ENCODE measurements around the gene METTL4.
"Not testable (repeated sequence)": the region's sequence is repeated elsewhere in the genome, so short reads cannot be mapped to it uniquely, and the experiment has no call there.

METTL4 gene

GRCh38 chr18:2564373-2564772 is 6.9 kb downstream of the METTL4 start:
- no peak for DNase-seq (ENCODE audit: low spot score)

DNA sequence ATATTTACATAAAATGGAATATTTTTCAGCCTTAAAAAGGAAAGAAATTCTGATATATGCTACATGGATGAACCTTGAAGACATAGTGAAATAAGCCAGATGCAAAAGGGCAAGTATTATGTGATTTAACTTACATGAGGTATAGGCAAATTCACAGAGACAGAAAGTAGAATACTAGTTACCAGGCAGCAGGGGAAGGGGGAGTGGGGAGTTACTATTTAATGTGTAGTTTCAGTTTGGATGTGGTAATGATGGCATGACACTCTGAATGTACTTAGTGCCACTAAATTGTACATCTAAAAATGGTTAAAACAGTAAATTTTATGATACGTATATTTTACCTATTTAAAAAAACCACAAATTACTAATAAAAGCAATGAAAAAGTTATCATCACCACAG is 12.1 kb downstream of the METTL4 start:
- no peak for DNase-seq (ENCODE audit: low spot score)

DNA sequence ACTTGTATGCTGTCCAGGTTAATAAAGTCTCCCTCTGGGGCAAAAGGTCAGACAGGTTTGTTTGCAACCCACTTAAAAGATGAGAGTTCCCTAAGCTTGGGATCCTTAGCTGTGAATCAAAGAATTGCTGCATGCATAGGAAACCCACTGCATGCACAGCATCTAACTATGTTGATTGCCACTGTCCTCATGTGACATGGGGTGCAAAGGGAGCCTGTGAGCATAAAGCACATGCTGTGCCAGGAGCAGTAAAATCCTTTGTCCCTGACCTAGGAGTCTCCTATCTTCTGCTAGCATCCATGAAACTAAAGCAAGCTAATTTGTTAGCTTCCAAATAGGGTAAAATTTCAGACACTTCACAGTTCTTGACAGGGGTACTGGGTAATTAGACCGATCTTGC is 13.8 kb downstream of the METTL4 start:
- no peak for DNase-seq (ENCODE audit: low spot score)

DNA sequence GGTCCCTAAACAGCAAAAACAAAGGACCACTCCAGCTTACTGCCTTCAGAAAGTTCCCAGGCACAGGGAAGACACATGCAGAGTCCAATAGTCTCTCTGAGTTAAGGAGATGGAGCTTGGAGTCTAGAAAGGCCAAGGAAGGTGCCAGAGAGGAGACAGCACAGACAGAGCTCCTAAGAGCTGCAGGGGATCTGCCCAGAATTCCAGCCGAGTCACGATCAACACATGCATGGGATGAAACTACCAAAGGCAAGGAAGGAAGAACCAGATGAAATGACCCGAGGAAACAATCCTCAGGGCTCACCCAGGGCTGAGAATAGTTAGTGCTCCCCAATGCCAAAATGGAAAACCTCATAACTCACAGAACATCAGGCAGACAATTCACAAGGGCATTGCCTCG is 15.4 kb downstream of the METTL4 start:
- DNase-seq (ENCODE audit: low spot score), result no peak

GRCh38 chr18:2554696-2555095 is 16.6 kb downstream of the METTL4 start:
- no peak for DNase-seq (ENCODE audit: low spot score)

DNA sequence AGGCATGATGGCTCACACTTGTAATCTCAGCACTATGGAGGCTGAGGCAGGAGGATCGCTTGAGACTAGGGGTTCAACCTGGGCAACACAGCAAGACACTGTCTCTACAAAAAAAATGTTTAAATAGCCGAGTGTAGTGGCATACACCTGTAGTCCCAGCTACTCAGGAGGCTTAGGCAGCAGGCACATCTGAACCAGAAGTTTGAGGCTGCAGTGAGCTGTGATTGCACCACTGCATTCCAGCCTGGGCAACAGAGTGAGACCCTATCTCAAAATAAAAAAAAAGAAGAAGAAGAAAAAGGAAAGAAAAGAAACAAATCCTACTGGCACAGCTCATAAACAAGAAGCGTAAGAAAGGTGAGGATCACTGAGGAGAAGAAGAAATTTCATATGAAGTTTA is 19.9 kb downstream of the METTL4 start:
- no peak for DNase-seq (ENCODE audit: low spot score)

DNA sequence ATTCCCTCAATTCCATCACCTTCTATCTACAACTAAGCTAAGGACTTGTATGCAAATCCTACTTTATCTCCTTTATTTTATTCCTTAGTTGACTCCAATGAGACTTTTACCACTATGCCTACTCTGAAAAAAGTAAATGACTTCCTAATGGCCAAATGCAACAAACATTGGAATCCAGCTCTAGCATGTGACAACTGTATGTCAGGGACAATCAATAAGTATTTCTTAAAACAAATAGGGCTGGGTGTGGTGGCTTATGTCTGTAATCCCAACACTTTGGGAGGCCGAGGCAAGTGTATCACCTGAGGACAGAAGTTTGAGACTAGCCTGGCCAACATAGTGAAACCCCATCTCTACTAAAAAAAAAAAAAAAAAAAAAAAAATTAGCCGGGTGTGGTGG is 21.8 kb downstream of the METTL4 start:
- no peak for DNase-seq (ENCODE audit: low spot score)

GRCh38 chr18:2547477-2548087 is 23.7 kb downstream of the METTL4 start:
- DNase-seq (ENCODE audit: low spot score), result peak; percentile 43

- no peak for DNase-seq (ENCODE audit: low spot score)
Measured at GRCh38 chr18:2545155-2545554, 26.1 kb downstream of the METTL4 start.

- peak; percentile 49 for DNase-seq (ENCODE audit: low spot score)
Measured at GRCh38 chr18:2541925-2542563, 29.3 kb downstream of the METTL4 start.

DNA sequence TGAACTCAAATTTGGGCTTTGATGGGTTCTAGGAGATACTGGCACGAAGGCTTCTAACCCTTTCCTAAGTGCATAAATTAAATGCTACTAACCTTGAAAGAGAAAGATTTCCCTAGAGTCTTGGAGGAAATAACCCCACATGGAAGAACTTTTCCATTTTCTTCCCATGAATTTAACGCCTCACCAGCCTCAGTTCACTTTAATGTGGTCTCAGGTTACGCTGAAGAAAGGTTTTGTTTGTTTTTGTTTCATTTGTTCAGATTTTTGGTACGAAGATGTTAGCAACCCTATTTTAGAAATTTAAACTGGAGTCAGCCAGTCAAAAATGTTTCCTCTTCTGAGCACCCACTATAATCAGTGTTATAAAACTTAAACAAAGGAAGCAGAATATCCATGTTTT is 30.7 kb downstream of the METTL4 start:
- no peak for DNase-seq (ENCODE audit: low spot score)

DNA sequence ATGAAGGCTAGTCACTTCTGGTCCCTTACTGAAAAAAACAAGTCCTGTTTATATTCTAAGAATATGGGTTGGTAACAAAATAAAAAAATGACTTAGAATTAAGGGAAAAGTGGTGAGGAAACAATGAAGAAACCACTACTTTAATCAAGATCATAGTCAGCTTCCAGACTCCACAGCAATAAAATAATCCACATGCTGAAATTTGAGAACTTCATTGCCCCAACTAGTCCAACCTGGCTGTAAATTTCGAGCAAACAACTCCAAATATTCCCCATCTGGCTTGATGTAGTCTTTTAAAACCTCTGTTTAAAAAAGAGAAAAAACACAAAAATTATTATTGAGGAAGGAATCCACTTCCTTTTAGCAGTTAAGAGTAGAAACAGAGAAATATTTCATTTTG is 32.5 kb downstream of the METTL4 start:
- DNase-seq (ENCODE audit: low spot score), result no peak

- no peak for DNase-seq (ENCODE audit: low spot score)
Measured at GRCh38 chr18:2538236-2538635, 33.1 kb downstream of the METTL4 start.

DNA sequence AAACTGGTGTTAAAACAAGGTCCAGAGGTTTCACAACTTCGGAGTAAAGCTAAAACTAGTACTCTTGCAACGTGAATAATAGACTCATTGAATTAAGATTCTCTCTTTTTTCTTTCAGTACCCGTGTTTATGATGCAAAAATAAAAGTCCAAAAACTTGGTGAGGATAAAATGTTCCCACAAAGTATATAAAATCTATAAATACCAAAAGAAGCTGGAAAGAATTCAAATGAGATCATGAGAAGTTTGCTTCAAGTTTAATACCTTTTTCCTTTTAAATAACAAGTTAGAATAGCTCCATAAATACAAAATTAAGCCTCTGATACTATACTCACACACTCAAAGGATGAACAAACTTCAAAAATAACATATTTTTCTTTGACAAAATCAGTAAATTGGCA is 34.0 kb downstream of the METTL4 start:
- no peak for DNase-seq (ENCODE audit: low spot score)

DNA sequence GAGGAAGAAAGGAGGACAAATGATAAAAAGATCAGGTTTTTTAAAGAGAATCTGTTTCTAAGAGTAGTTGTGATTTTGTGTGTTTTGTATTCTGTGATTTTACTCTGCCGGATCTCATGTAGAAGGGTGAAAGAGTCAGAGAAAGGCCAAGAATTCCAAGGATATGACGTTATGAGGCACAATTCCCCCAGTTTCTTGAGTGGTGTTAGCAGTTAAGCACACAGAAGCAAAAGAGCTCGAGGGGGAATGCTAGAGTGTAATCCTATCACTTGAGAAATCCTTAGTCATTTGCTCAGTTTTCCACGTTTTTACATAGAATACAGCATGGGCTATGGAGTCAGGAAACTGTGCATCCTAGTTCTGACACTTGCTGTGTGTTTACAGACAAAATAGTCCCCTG is 34.8 kb downstream of the METTL4 start:
- no peak for DNase-seq (ENCODE audit: low spot score)

DNA sequence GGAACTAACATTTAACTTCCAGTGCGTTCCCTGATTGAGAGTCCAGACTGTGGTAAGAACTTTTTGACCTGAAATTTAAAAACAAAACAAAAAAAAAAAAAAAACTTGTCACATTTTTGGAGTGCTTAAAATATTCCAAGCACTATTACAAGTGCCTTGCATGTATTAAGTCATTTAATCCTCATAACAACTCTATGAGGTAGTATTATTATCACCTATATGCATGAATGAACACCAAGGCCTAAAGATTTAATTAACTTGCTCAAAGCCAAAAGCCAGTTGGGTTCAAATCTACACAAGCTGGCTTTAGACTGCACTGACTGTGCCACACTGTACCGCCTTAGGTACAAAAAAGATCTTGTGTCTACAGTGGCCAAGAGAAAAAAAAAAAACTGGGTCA is 35.2 kb downstream of the METTL4 start:
- DNase-seq (ENCODE audit: low spot score), result no peak

DNA sequence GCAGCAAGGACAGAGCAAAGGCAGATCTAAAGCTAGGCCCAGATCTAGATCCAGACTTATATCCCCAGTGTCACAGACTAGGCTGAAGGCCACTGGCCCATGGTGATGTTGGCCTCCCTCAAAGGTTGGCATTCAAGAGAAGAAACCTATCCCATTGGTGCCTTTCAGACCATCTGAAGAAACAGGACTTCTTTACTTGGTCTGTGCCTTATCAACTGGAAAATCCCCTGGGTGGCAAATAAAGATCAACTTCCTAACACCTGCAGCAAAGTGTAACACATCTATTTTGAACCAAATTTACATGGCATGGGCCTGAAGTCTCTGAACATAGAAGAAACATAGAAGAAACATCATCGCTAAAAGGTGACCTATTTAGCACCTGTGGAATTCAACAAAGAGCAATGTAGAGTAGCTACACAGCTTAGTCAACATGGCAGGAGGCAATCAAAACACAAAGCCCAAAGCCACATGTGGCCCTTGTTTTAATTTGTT is 35.8 kb downstream of the METTL4 start:
- no peak for DNase-seq (ENCODE audit: low spot score)

- no peak for DNase-seq (ENCODE audit: low spot score)
Measured at GRCh38 chr18:2534906-2535305, 36.4 kb downstream of the METTL4 start.

GRCh38 chr18:2532797-2533196 is 38.5 kb downstream of the METTL4 start:
- no peak for DNase-seq (ENCODE audit: low spot score)

DNA sequence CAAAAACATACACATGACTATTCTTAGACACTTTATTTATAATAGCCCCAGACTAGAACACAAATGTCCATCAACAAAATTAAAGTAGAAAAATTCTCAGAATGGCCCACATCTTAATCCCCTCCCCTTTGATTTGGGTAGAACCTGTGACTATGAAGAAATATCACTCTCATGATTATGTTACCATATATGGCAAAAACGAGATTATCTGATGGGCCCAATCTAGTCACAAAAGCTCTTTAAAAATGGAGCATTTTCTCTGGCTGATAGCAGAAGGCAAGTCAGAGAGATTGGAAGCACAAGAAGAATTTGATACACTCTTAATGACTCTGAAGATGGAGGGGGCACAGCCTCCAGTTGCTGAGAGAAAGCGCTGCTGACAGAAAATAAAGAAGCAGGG is 39.6 kb downstream of the METTL4 start:
- no peak for DNase-seq (ENCODE audit: low spot score)

DNA sequence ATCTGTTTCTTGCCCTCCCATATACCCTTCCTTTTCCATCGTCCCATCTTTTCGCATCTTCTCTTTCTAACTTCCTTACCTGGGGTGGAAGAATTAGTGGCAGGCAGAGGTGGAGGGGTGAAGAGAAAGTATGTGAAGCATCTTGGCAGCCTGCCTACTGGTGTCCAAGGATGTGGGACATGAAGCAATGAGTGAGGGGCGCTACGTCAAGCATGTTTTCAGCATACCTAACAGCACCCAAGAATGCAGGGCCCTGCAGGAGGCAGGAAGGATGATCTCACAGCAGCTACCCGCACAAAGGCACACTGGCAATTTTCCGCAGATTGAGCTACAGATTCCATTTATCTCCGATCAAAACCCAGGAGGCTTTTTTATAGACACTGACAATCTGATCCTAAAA is 42.2 kb downstream of the METTL4 start:
- no peak for DNase-seq (ENCODE audit: low spot score)

- DNase-seq (ENCODE audit: low spot score), result no peak
Measured at GRCh38 chr18:2526329-2526728, 45.0 kb downstream of the METTL4 start.

DNA sequence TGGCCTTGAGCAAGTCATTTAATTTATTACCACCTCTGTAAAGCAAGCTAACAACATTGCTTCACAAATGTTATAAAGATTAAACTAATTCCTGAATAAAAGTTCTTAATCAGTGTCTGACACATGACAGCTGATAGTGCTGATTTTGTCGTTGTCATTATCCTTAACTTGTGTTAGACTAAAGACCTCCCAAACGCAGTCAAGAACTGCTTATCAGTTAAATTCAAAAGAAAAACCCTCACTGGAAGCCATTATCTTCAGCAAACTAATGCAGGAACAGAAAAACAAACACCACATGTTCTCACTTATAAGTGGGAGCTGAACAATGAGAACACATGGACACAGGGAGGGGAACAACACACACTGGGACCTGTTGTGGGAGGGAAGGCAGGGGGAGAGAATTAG is 46.5 kb downstream of the METTL4 start:
- DNase-seq (ENCODE audit: low spot score), result not testable (repeated sequence)

- DNase-seq (ENCODE audit: low spot score), result no peak
Measured at GRCh38 chr18:2522112-2522511, 49.2 kb downstream of the METTL4 start.

All from hematopoietic multipotent progenitor cell treated with erythropoietin and hydrocortisone succinate and interleukin-3 and kit ligand, for 15 days (in vitro differentiated cells).